ENCODE results near the gene CEACAM19.

Gene CEACAM19

DNA sequence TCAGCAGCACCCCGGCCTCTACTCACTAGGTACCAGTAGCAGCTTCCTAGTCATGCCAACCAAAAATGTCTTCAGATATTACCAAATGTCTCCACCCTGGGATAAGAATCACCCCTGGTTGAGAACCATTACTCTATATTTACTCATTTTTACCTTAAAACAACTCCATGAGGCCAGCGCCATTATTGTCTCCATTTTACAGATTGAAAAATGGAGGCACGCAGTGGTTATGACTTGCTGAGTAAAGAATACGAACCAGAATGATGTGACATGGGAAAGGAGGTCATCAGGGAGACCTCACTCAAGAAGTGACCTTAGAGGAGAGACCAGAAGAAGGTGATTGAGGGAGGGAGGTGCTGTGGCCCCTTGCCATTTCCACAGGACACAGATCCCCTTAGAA lies 2.2 kb downstream of the CEACAM19 start:
- in situ Hi-C loops (cut with MboI; ENCODE audit: low sequenced_read_pairs), result no loop called here

GRCh38 chr19:44675521-44675920 lies 4.2 kb downstream of the CEACAM19 start:
- in situ Hi-C loops (cut with MboI; ENCODE audit: low sequenced_read_pairs), result no loop called here

- in situ Hi-C loops (cut with MboI; ENCODE audit: low sequenced_read_pairs), result no loop called here
These were observed 5.9 kb downstream of the CEACAM19 start for GRCh38 chr19:44677019-44677811.

DNA sequence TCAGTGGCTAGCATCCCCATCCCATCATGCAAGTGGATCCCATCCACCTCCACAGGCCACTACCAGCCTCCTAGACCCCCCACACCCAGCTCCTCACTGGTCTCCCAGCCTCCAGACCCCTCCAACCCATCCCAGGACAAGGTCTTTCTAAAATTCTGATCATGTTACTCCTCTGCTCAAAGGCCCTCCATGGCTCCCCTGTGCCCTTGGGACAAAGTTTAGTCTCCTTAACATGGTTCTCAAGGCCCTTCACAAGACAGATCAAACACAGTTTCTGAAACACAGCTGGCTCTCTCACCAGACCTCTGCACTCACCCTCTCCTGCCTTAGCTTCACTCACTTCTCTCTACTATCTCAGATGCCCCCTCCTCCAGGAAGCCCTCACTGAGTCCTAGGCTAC lies 9.3 kb downstream of the CEACAM19 start:
- in situ Hi-C loops (cut with MboI; ENCODE audit: low sequenced_read_pairs), result loop anchor here (10.0 kb wide), 1 partner anchor 94 kb away; the partner anchor contains the start of gene CBLC

DNA sequence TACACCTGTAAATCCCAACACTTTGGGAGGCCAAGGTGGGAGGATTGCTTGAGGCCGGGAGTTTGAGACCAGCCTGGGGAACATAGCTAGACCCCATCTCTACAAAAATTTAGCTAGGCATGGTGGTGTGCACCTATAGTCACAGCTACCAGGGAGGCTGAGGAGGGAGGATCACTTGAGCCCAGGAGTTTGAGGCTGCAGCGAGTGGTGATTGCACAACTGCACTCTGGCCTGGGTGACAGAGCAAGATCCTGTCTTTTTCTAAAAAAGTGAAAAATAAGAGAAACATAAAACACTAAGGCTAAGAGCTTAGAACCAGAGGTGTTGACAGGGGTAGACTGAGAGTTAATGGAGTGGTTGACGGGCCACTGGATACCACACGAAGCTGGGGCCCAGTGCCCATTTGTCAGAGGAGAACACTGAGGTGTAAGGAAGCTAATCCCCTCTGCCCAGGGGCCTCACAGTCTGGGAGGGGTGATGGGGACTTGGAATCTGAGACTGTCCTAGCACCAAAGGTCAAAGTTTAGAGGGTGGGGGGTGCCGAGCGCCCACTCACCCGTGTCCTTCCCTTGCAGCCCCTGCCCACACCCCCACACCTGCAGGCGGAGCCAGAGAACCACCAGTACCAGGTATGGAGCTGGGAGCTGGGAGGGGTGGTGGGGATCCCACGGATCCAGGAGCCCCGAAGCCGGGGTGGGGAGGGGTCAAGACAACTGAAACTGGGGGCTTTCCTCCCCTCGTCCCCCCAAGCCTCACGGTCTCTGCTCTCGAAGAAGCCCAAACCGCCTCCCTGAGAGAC lies 10.9 kb downstream of the CEACAM19 start:
- in situ Hi-C loops (cut with MboI; ENCODE audit: low sequenced_read_pairs), result loop anchor here (10.0 kb wide), 1 partner anchor 93 kb away; the partner anchor contains the start of gene CBLC

GRCh38 chr19:44682807-44683206 lies 11.5 kb downstream of the CEACAM19 start:
- in situ Hi-C loops (cut with MboI; ENCODE audit: low sequenced_read_pairs), result loop anchor here (10.0 kb wide), 1 partner anchor 92 kb away; the partner anchor contains the start of gene CBLC

DNA sequence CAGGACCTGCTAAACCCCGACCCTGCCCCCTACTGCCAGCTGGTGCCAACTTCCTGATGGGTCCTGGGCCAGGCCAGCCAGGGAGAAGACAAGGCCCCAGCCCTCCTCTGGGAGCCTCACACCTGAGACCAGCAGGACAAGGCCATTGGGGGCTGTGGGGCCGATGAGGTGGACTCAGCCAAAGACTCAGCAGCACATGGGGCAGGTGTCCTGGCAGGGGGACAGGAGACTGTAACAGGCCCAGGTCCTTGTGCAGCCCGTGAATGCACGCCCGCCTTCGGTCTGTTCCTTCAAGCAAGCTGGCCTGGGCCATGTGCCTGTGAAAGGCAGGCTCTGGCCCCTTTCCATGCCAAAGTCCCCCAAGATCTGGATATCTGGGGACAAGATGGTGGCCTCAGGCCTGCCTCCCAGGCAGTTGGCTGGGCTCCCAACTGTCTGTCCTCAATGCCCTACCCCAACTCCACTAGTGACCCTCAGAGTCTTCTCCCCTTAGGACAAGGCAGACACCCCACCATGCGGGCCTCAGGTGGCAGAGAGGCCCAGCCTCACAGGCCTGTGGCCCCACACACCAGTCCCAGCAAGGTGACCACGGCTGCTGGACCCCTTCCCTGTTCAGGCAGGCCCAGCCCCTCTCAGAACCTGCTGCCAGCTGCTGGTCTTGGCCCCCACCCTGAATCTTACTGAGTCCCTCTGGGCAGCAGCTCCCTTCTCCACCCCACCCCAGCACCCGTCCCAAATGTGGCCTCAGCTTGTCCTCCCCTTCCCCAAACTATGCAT lies 12.3 kb downstream of the CEACAM19 start:
- in situ Hi-C loops (cut with MboI; ENCODE audit: low sequenced_read_pairs), result loop anchor here (10.0 kb wide), 1 partner anchor 91 kb away; the partner anchor contains the start of gene CBLC

GRCh38 chr19:44684396-44684795 lies 13.1 kb downstream of the CEACAM19 start:
- in situ Hi-C loops (cut with MboI; ENCODE audit: low sequenced_read_pairs), result loop anchor here (10.0 kb wide), 1 partner anchor 90 kb away; the partner anchor contains the start of gene CBLC

- in situ Hi-C loops (cut with MboI; ENCODE audit: low sequenced_read_pairs), result loop anchor here (10.0 kb wide), 1 partner anchor 90 kb away; the partner anchor contains the start of gene CBLC
These were observed 13.9 kb downstream of the CEACAM19 start for GRCh38 chr19:44684892-44685863.

- in situ Hi-C loops (cut with MboI; ENCODE audit: low sequenced_read_pairs), result loop anchor here (10.0 kb wide), 1 partner anchor 89 kb away; the partner anchor contains the start of gene CBLC
These were observed 14.6 kb downstream of the CEACAM19 start for GRCh38 chr19:44685877-44686276.

DNA sequence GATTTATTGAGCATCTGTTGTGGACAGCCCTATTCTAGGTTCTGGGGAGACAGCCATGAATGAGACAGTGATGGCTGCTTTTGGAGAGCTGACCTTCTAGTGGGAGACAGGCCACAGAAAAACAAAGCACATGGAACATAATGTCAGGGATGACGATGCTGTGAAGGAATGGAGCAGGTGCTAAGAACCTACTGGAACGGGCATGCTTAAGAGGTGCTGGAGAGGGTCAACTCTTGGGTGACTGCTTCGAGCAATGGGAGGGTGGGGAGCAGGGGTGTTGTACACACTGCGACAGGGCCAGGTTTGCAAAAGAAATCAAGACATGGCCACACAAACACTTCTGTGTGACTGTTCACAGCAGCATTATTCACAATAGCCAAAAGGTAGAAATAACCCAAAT lies 15.6 kb downstream of the CEACAM19 start:
- in situ Hi-C loops (cut with MboI; ENCODE audit: low sequenced_read_pairs), result loop anchor here (10.0 kb wide), 1 partner anchor 88 kb away; the partner anchor contains the start of gene CBLC

DNA sequence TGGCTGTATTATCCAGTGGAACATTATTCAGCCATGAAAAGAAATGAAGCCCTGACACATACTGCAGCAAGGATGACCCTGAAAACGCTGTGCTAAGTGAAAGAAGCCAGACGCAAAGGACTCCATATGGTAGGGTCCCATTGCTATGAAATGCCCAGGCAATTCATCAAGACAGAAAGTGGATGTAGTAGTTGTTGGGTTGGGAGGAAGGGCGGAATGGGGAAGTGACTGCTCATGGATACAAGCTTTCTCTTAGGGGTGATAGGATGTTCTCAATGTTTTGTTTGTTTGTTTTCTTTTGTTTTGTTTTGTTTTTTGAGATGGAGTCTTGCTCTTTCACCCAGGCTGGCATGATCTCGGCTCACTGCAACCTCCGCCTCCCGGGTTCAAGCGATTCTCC lies 16.6 kb downstream of the CEACAM19 start:
- in situ Hi-C loops (cut with MboI; ENCODE audit: low sequenced_read_pairs), result loop anchor here (10.0 kb wide), 1 partner anchor 87 kb away; the partner anchor contains the start of gene CBLC

DNA sequence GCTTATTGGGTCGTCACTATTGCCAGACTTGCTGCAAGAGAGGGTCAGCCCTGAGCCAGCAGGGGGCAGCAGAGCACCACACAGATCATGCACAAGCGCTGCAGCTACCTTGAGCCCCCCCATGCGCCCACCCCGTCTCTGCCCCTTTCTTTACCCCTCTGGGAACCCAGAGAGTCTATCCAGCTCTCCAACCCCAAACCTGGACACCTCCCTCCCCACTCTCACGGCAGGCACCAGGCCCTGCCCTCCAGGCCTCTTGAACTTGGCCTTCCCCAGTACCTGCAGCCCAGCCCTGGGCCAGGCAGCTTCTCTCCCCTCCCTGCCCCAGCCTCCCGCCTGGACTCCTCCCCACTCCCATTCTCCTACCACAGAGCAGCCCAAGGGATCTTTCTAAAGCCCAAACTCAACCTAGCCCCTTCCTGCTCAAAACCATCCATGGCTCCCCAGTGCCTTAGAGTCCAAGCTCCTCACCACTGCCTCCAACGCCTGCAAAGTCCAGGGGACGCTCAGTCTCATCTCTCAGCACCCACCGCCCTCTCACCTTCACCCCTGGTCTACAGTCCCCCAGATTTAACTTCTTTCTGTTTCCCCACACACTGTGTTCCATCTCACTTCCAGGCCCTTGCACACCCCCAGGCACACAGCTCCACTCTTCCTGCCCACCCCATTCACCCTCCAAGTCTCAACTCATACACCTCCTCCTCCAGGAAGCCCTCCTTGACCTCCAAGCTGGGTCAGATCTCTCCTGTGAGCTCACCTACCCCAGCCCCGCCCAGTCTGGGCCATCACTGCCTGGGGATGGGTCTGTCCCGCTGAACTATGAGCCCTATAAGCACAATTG lies 18.2 kb downstream of the CEACAM19 start:
- in situ Hi-C loops (cut with MboI; ENCODE audit: low sequenced_read_pairs), result loop anchor here (10.0 kb wide), 2 partner anchors 85 to 155 kb away; partner anchors contain the start of genes CBLC and NECTIN2

DNA sequence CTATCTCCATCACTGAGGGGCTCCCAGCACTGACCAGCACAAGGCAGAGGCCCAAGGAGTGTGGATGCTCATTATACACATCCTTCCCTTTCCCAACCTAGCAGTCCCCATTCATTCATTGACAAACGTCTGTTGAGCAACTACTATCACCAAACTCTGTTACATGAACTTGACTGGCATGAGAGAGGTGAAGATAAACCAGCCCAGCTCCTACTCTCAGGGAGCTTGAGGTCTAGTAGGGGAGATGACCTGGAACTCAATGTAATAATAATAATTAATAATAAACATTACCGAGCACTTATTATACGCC lies 18.8 kb downstream of the CEACAM19 start:
- in situ Hi-C loops (cut with MboI; ENCODE audit: low sequenced_read_pairs), result loop anchor here (10.0 kb wide), 1 partner anchor 155 kb away; the partner anchor contains the start of gene NECTIN2

- in situ Hi-C loops (cut with MboI; ENCODE audit: low sequenced_read_pairs), result loop anchor here (10.0 kb wide), 1 partner anchor 152 kb away; the partner anchor contains the start of gene NECTIN2
These were observed 21.1 kb downstream of the CEACAM19 start for GRCh38 chr19:44692379-44692721.

GRCh38 chr19:44694184-44694579 lies 22.9 kb downstream of the CEACAM19 start:
- in situ Hi-C loops (cut with MboI; ENCODE audit: low sequenced_read_pairs), result loop anchor here (10.0 kb wide), 1 partner anchor 151 kb away; the partner anchor contains the start of gene NECTIN2

GRCh38 chr19:44696939-44697669 lies 25.8 kb downstream of the CEACAM19 start:
- in situ Hi-C loops (cut with MboI; ENCODE audit: low sequenced_read_pairs), result loop anchor here (10.0 kb wide), 1 partner anchor 148 kb away; the partner anchor contains the start of gene NECTIN2

GRCh38 chr19:44697670-44698034 lies 26.4 kb downstream of the CEACAM19 start:
- in situ Hi-C loops (cut with MboI; ENCODE audit: low sequenced_read_pairs), result loop anchor here (10.0 kb wide), 1 partner anchor 147 kb away; the partner anchor contains the start of gene NECTIN2
